Endothelial cell of umbilical vein (primary cell): ENCODE data around the gene DMTF1. TPM values are rescaled to one million over a fixed set of nuclear protein-coding genes. Genes with fewer than 3 reads are reported as not detected.

Experiments used
- BruUV-seq: library from RNA; stranded (reverse); fragments of 400-500 nt; replicated peaks from 2 replicates; lab custom pipeline; 2021; lab: Mats Ljungman, UMichigan
- CTCF ChIA-PET: fragments of 300-600, 350-600 bp; sonication (Branson Sonifier 250); formaldehyde crosslinking; loops from one replicate; lab custom pipeline; 2021; ENCODE audit warnings: antibody characterized with exemption, inconsistent platforms; lab: Charles Lee
- POLR2A ChIA-PET: fragments of 300-600, 350-600 bp; sonication (Branson Sonifier 250); formaldehyde crosslinking; loops from one replicate; lab custom pipeline; 2021; ENCODE audit warnings: antibody characterized with exemption, inconsistent platforms; lab: Charles Lee
- DNase-seq: peaks from one replicate; pipeline ENCODE4 v3.0.0-alpha.2; 2011; ENCODE audit warnings: low read depth, low spot score
- FAIRE-seq: peaks from 2 replicates; lab custom pipeline; 2011; peaks lifted over from hg19 to GRCh38; lab: Jason Lieb, UNC
- H2AFZ ChIP-seq: 2 replicates; pipeline ENCODE4 v1.6.0; 2012; ENCODE audit warnings: low read depth, low read length, control low read depth, inconsistent platforms
- H3K27ac ChIP-seq: 2 replicates; pipeline ENCODE4 v1.5.1; 2011; ENCODE audit warnings: low read depth, mild to moderate bottlenecking, control low read depth, low read length, moderate library complexity; ENCODE audit not compliant: insufficient read depth
- H3K27me3 ChIP-seq, 2 experiments: 2 replicates each; pipeline versions ENCODE4 v1.6.0 to v1.6.1; 2011; ENCODE audit warnings: low read length in 2 of 2, mixed read lengths in 1 of 2; ENCODE audit not compliant: control insufficient read depth in 2 of 2, insufficient read depth in 2 of 2
- H3K36me3 ChIP-seq, 2 experiments: 2 replicates in 1 of 2; 3 replicates in 1 of 2; pipeline ENCODE4 v1.5.1; 2011; ENCODE audit warnings: low read length in 2 of 2, mild to moderate bottlenecking in 1 of 2, moderate library complexity in 1 of 2; ENCODE audit not compliant: control insufficient read depth in 2 of 2, insufficient read depth in 2 of 2; ENCODE audit errors: extremely low read depth in 1 of 2
- H3K4me1 ChIP-seq: 3 replicates; pipeline ENCODE4 v1.5.1; 2011; ENCODE audit warnings: mild to moderate bottlenecking, low read length; ENCODE audit not compliant: control insufficient read depth, insufficient read depth; ENCODE audit errors: extremely low read depth
- H3K4me2 ChIP-seq: 2 replicates; pipeline ENCODE4 v1.6.1; 2011; ENCODE audit warnings: low read length, control low read depth, mixed read lengths; ENCODE audit not compliant: insufficient read depth
- H3K4me3 ChIP-seq, 3 experiments: fragments of 200-600 bp in 1 of 3; sonication (generic), shearing (Covaris generic) in 1 of 3; replicated peaks in 1 of 3; 2 replicates each; pipeline ENCODE4 v1.5.1; 2011 to 2016; ENCODE audit warnings: control low read depth in 3 of 3, low read length in 3 of 3, mild to moderate bottlenecking in 2 of 3, inconsistent platforms in 1 of 3, low read depth in 1 of 3, moderate library complexity in 1 of 3; ENCODE audit not compliant: insufficient read depth in 1 of 3
- H3K79me2 ChIP-seq: 2 replicates; pipeline ENCODE4 v1.6.0; 2012; ENCODE audit warnings: low read length, inconsistent platforms; ENCODE audit not compliant: control insufficient read depth, insufficient read depth
- H3K9ac ChIP-seq: replicated peaks from 2 replicates; pipeline ENCODE3; 2011; ENCODE audit warnings: low read length, control low read depth; ENCODE audit not compliant: insufficient read depth; ENCODE audit errors: extremely low read depth
- H3K9me1 ChIP-seq: replicated peaks from 3 replicates; pipeline ENCODE4 v1.6.0; 2011; ENCODE audit warnings: mild to moderate bottlenecking, low read length; ENCODE audit not compliant: control insufficient read depth, insufficient read depth; ENCODE audit errors: extremely low read depth
- H3K9me3 ChIP-seq: replicated peaks from 2 replicates; pipeline ENCODE4 v1.5.1; 2012; ENCODE audit warnings: low read length, inconsistent platforms; ENCODE audit not compliant: control insufficient read depth, insufficient read depth
- H4K20me1 ChIP-seq: replicated peaks from 2 replicates; pipeline ENCODE3; 2011; ENCODE audit warnings: mild to moderate bottlenecking, low read length; ENCODE audit not compliant: control insufficient read depth, insufficient read depth; ENCODE audit errors: extremely low read depth
- CTCF ChIP-seq, 2 donors: IDR thresholded peaks; 1 replicate in 1 of 2; 2 replicates in 1 of 2; pipeline ENCODE4 v1.5.1; 2011; ENCODE audit warnings: low read length in 2 of 2, mild to moderate bottlenecking in 2 of 2, moderate library complexity in 2 of 2, control low read depth in 1 of 2, inconsistent platforms in 1 of 2, low read depth in 1 of 2; ENCODE audit not compliant: insufficient read depth in 1 of 2; ENCODE audit errors: extremely low read depth in 1 of 2
- EZH2 ChIP-seq: IDR thresholded peaks from 2 replicates; pipeline ENCODE4 v1.6.1; 2012; ENCODE audit warnings: borderline replicate concordance, low read depth, mild to moderate bottlenecking, moderate library complexity, low read length, inconsistent platforms; ENCODE audit not compliant: severe bottlenecking
- GATA2 ChIP-seq: IDR thresholded peaks from 2 replicates; pipeline ENCODE4 v1.7.0; 2011; ENCODE audit warnings: low read depth, mild to moderate bottlenecking, moderate library complexity, mixed read lengths, low read length; ENCODE audit not compliant: insufficient read length, insufficient read depth
- JUN ChIP-seq: IDR thresholded peaks from 2 replicates; pipeline ENCODE4 v1.6.1; 2011; ENCODE audit warnings: borderline replicate concordance, low read depth; ENCODE audit not compliant: insufficient read length, insufficient read depth
- POLR2A ChIP-seq: IDR thresholded peaks from 2 replicates; pipeline ENCODE4 v1.6.1; 2012; ENCODE audit warnings: low read depth, mild to moderate bottlenecking, control low read depth, low read length
- POLR2AphosphoS5 ChIP-seq: IDR thresholded peaks from 2 replicates; pipeline ENCODE4 v1.6.1; 2012; ENCODE audit warnings: low read depth, mild to moderate bottlenecking, control low read depth, low read length, moderate library complexity; ENCODE audit not compliant: insufficient read depth
- dilution Hi-C: fragments of 300-500 bp; cut with MboI; formaldehyde crosslinking; loops from one replicate; pipeline ENCODE4 v1.15.0; 2019; ENCODE audit warnings: low sequenced_read_pairs; ENCODE audit not compliant: extremely low pct_ligation_motif_present
- intact Hi-C: fragments of 100-400 bp; cut with micrococcal nuclease; formaldehyde crosslinking; loops from one replicate; pipeline ENCODE4 v1.10.0; 2022
- polyA plus RNA-seq, 4 experiments: library from polyadenylated mRNA; depleted of rRNA in 3 of 4; stranded (reverse) in 3 of 4; unstranded in 1 of 4; fragments of >200 nt; gene quantifications; 2 replicates each; pipeline versions ENCODE4 v1.2.1 to v1.2.3, GENCODE V29; 2011 to 2012; ENCODE audit warnings: missing spikeins in 1 of 4
- total RNA-seq: library from RNA; stranded (reverse); gene quantifications from 2 replicates; pipeline ENCODE4 v1.2.3, GENCODE V29; 2021

Gene DMTF1
- total and polyA plus RNA-seq, 2 donors (not counting 3 experiments of a cell fraction or from before 2014, with no cell fraction given) = 78.5 to 100.0 TPM

DNA sequence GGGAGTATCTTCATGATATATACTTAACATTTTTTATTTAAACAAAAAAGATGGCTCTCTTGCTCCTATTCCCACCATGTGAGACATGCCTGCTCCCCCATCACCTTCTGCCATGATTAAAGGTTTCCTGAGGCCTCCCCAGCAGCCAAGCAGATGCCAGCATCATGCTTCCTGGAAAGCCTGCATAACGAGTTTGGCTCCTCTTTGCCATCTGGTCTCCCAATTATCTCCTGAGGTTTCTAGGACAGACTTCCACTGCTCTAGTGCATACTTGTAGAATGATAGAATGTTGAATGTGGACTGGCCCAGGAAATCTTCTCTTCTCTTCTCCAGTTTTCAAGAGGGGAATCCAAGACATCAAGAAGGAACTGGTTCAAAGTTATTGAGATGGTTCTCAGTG, 46.9 kb upstream of the DMTF1 start:
- Histone ChIP-seq H3K4me3 (no peak overlapping the region), H3K9me1 (no peaks in the 10 kb centered on the region), H3K79me2 (no peaks in the 10 kb centered on the region), H3K36me3 (no peaks in the 10 kb centered on the region), H4K20me1 (no peaks in the 10 kb centered on the region), H3K27ac (no peak overlapping the region), H3K27me3 (peaks cover 6 to 18% of the 10 kb centered on the region in 2 experiments), H2AFZ (no peak overlapping the region), H3K4me2 (no peak overlapping the region), H3K9ac (no peak overlapping the region), H3K9me3 (no peaks in the 10 kb centered on the region), H3K4me1 (no peaks in the 10 kb centered on the region)
- DNase-seq = no peak
- POLR2A ChIA-PET = no interaction called here
- FAIRE-seq = no peak
- dilution Hi-C loops = no loop called here
- CTCF ChIA-PET = no interaction called here
- BruUV-seq = no TSS peak
- TF ChIP-seq EZH2 (no peak), CTCF (IDR thresholded peaks at IDR 0.05; ENCODE audit: extremely low read depth in 1 of 2, insufficient read depth in 1 of 2, low read depth in 1 of 2, low read length in 2 of 2) (no peak), POLR2AphosphoS5 (no peak), POLR2A (no peak), JUN (no peak), GATA2 (no peak)
- intact Hi-C loops = no loop called here
